Stimulated activated CD4-positive, alpha-beta T cell treated with anti-CD3 and anti-CD28 coated beads, TNF-alpha, amount 100 ng/mL, for 48 hours (primary cell): ENCODE data around the gene LUM.
"Not testable (repeated sequence)": the region's sequence is repeated elsewhere in the genome, so short reads cannot be mapped to it uniquely, and the experiment has no call there.

Experiments used
- DNase-seq, 3 donors: peaks; one replicate each; pipeline ENCODE4 v3.0.0-alpha.2; 2020; ENCODE audit warnings: low read depth in 3 of 3

Gene LUM

GRCh38 chr12:91109581-91110310 is 1.5 kb downstream of the LUM start:
- DNase-seq, result no peak

GRCh38 chr12:91109148-91109564 is 2.1 kb downstream of the LUM start:
- DNase-seq, result peak; percentile 17 to 26 (median 24)

GRCh38 chr12:91108196-91108755 is 3.0 kb downstream of the LUM start:
- DNase-seq, result no peak

- DNase-seq, result no peak
Observed at GRCh38 chr12:91106283-91106682, 5.0 kb downstream of the LUM start.

- DNase-seq, result no peak
Observed at GRCh38 chr12:91105807-91106206, 5.5 kb downstream of the LUM start.

GRCh38 chr12:91104812-91105466 is 6.4 kb downstream of the LUM start:
- DNase-seq, result no peak

- no peak for DNase-seq
Observed at GRCh38 chr12:91103624-91104023, 7.7 kb downstream of the LUM start.

GRCh38 chr12:91103101-91103500 is 8.2 kb downstream of the LUM start:
- no peak for DNase-seq

GRCh38 chr12:91100906-91101305 is 10.4 kb downstream of the LUM start:
- DNase-seq, result no peak

GRCh38 chr12:91099836-91100235 is 11.5 kb downstream of the LUM start:
- DNase-seq, result no peak

- no peak for DNase-seq
Observed at GRCh38 chr12:91099341-91099740, 12.0 kb downstream of the LUM start.

- DNase-seq, result no peak
Observed at GRCh38 chr12:91098941-91099340, 12.4 kb downstream of the LUM start.

- DNase-seq, result no peak
Observed at GRCh38 chr12:91098461-91098860, 12.8 kb downstream of the LUM start.

GRCh38 chr12:91094957-91095356 is 16.3 kb downstream of the LUM start:
- no peak for DNase-seq

GRCh38 chr12:91094032-91094662 is 17.1 kb downstream of the LUM start:
- no peak for DNase-seq

GRCh38 chr12:91093341-91093740 is 18.0 kb downstream of the LUM start:
- no peak for DNase-seq

GRCh38 chr12:91091916-91092715 is 19.2 kb downstream of the LUM start:
- no peak for DNase-seq

- not testable (repeated sequence) for DNase-seq
Observed at GRCh38 chr12:91089953-91090352, 21.3 kb downstream of the LUM start.

- no peak for DNase-seq
Observed at GRCh38 chr12:91080041-91080440, 31.3 kb downstream of the LUM start.

GRCh38 chr12:91078501-91078900 is 32.8 kb downstream of the LUM start:
- no peak for DNase-seq

GRCh38 chr12:91077228-91077954 is 33.9 kb downstream of the LUM start:
- DNase-seq, result no peak
